Measurements from ENCODE around the gene OARD1. TPM values are rescaled to one million over a fixed set of nuclear protein-coding genes. Genes with fewer than 3 reads are reported as not detected.
A peak's percentile ranks its signal among the peaks of the same experiment; 100 is the strongest.
"Not testable (repeated sequence)": the region's sequence is repeated elsewhere in the genome, so short reads cannot be mapped to it uniquely, and the experiment has no call there.

The OARD1 gene, protein sequence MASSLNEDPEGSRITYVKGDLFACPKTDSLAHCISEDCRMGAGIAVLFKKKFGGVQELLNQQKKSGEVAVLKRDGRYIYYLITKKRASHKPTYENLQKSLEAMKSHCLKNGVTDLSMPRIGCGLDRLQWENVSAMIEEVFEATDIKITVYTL
- total RNA-seq (30.3 TPM), polyA plus RNA-seq (10 to 100 TPM; 38.8 to 58.2 (median 53.6) TPM)

- Histone ChIP-seq H3K4me1 (ENCODE audit: control insufficient read depth, insufficient read depth, low read length, poor library complexity, severe bottlenecking) (peaks cover 30% of the 10 kb centered on the region), H3K36me3 (ENCODE audit: control insufficient read depth, insufficient read depth, low read length) (peaks cover 19% of the 10 kb centered on the region), H3K4me3 (ENCODE audit: low read depth, low read length) (peak within 1 kb of the TSS; percentile 93), H3K9me3 (ENCODE audit: control insufficient read depth in 2 of 2, low read length in 2 of 2) (no peaks in the 10 kb centered on the region), H3K27ac (ENCODE audit: insufficient read depth, low read length, poor library complexity, severe bottlenecking) (peak within 1 kb of the TSS; percentile 97), H3K27me3 (ENCODE audit: control insufficient read depth, insufficient read depth, low read length) (no peaks in the 10 kb centered on the region)
- ATAC-seq (ENCODE audit: low read depth in 2 of 2) (peak; percentile 78 to 80), DNase-seq (peak; percentile 98 to 100 (median 99))
- Mint-ChIP-seq H3K4me1 (peaks cover 18 to 51% (median 43%) of the 10 kb centered on the region in 4 donors), H3K36me3 (peaks cover 5% of the 10 kb centered on the region), H3K27ac (peak within 1 kb of the TSS; percentile 92 to 98 (median 97)), H3K27me3 (peaks cover 6% of the 10 kb centered on the region), H3K4me3 (peak within 1 kb of the TSS; percentile 96 to 99 (median 98)), H3K9me3 (no peaks in the 10 kb centered on the region)
Measured at GRCh38 chr6:41071923-41072835, at the start of gene OARD1. Gene OARD1 (minus strand): TSS chr6:41072356. CDS start chr6:41071634, 722 bp downstream.

- peaks cover 35% of the 10 kb centered on the region for H3K36me3 Mint-ChIP-seq
- no peak overlapping the region for H3K4me3 Mint-ChIP-seq
- peak overlapping the region in 2 of 3 donors; percentile 15 to 48 for H3K27ac Mint-ChIP-seq
- no peaks in the 10 kb centered on the region for H3K27me3 Mint-ChIP-seq
- no peaks in the 10 kb centered on the region for H3K4me1 Mint-ChIP-seq
- Histone ChIP-seq H3K9me3 (ENCODE audit: control insufficient read depth in 2 of 2, low read length in 2 of 2) (no peaks in the 10 kb centered on the region), H3K4me3 (ENCODE audit: low read depth, low read length) (no peak overlapping the region), H3K4me1 (ENCODE audit: control insufficient read depth, insufficient read depth, low read length, poor library complexity, severe bottlenecking) (no peaks in the 10 kb centered on the region), H3K27me3 (ENCODE audit: control insufficient read depth, insufficient read depth, low read length) (no peaks in the 10 kb centered on the region), H3K27ac (ENCODE audit: insufficient read depth, low read length, poor library complexity, severe bottlenecking) (no peak overlapping the region), H3K36me3 (ENCODE audit: control insufficient read depth, insufficient read depth, low read length) (peaks cover 9% of the 10 kb centered on the region)
- peaks cover 0 to 2% (median 0%) of the 10 kb centered on the region in 7 donors for H3K9me3 Mint-ChIP-seq
- no peak for ATAC-seq (ENCODE audit: low read depth in 2 of 2)
- DNase-seq: no peak
Measured at GRCh38 chr6:41120058-41120457, 47.9 kb upstream of the OARD1 start.

DNA sequence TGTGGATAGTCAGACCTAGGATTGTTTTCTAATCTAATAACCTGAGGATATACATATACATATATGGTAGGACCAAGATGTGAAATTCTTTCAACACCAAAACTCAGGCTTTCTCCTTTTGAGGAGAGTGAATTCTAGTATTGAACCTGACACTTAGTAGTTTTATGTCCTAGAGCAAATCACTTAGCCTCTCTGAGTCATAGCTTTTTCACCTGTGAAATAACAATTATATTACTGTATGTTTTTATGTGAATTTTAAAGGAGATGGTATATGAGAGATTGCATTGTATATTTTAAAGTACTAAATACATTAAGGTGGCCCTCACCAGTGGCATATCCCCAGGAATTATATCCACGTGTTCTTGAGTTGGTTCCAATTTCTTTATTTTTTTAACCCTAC is 47.4 kb upstream of the OARD1 start:
- Mint-ChIP-seq H3K4me1 (no peaks in the 10 kb centered on the region), H3K4me3 (no peak overlapping the region), H3K27ac (peak overlapping the region in 1 of 3 donors; percentile 15), H3K27me3 (no peaks in the 10 kb centered on the region), H3K36me3 (peaks cover 38% of the 10 kb centered on the region), H3K9me3 (peaks cover 0 to 2% (median 0%) of the 10 kb centered on the region in 7 donors)
- Histone ChIP-seq H3K9me3 (ENCODE audit: control insufficient read depth in 2 of 2, low read length in 2 of 2) (no peaks in the 10 kb centered on the region), H3K36me3 (ENCODE audit: control insufficient read depth, insufficient read depth, low read length) (peaks cover 9% of the 10 kb centered on the region), H3K4me1 (ENCODE audit: control insufficient read depth, insufficient read depth, low read length, poor library complexity, severe bottlenecking) (no peaks in the 10 kb centered on the region), H3K4me3 (ENCODE audit: low read depth, low read length) (no peak overlapping the region), H3K27ac (ENCODE audit: insufficient read depth, low read length, poor library complexity, severe bottlenecking) (no peak overlapping the region), H3K27me3 (ENCODE audit: control insufficient read depth, insufficient read depth, low read length) (no peaks in the 10 kb centered on the region)
- DNase-seq: no peak
- ATAC-seq (ENCODE audit: low read depth in 2 of 2): no peak

- not testable (repeated sequence) for ATAC-seq (ENCODE audit: low read depth in 2 of 2); H3K27me3 Mint-ChIP-seq; H3K27ac ChIP-seq (ENCODE audit: insufficient read depth, low read length, poor library complexity, severe bottlenecking); H3K4me1 ChIP-seq (ENCODE audit: control insufficient read depth, insufficient read depth, low read length, poor library complexity, severe bottlenecking); H3K36me3 ChIP-seq (ENCODE audit: control insufficient read depth, insufficient read depth, low read length); H3K27ac Mint-ChIP-seq; H3K4me3 ChIP-seq (ENCODE audit: low read depth, low read length); H3K27me3 ChIP-seq (ENCODE audit: control insufficient read depth, insufficient read depth, low read length); H3K4me3 Mint-ChIP-seq; DNase-seq; H3K9me3 ChIP-seq (ENCODE audit: control insufficient read depth in 2 of 2, low read length in 2 of 2); H3K4me1 Mint-ChIP-seq; H3K9me3 Mint-ChIP-seq
- peaks cover 26% of the 10 kb centered on the region for H3K36me3 Mint-ChIP-seq
Measured at GRCh38 chr6:41115027-41115426, 42.9 kb upstream of the OARD1 start.

DNA sequence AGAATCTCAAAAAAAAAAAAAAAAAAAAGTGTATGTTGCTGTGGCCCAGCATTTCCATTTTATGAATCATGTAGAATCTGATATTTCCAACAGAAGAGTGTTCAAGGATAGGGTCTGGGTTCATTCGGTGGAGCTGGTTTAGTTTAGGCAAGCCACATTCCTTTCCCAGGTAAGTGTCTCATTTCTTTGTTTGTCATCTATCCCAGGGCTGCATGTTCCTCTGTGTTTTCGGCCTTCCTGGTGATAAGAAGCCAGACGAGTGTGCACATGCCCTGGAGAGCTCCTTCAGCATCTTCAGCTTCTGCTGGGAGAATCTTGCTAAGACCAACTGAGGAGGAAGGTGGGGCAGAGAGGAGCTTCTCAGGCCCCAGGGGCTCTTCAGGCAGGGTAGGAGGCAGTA is 38.9 kb upstream of the OARD1 start:
- Histone ChIP-seq H3K4me3 (ENCODE audit: low read depth, low read length) (no peak overlapping the region), H3K4me1 (ENCODE audit: control insufficient read depth, insufficient read depth, low read length, poor library complexity, severe bottlenecking) (no peaks in the 10 kb centered on the region), H3K36me3 (ENCODE audit: control insufficient read depth, insufficient read depth, low read length) (peaks cover 3% of the 10 kb centered on the region), H3K27ac (ENCODE audit: insufficient read depth, low read length, poor library complexity, severe bottlenecking) (no peak overlapping the region), H3K27me3 (ENCODE audit: control insufficient read depth, insufficient read depth, low read length) (no peaks in the 10 kb centered on the region), H3K9me3 (ENCODE audit: control insufficient read depth in 2 of 2, low read length in 2 of 2) (no peaks in the 10 kb centered on the region)
- H3K9me3 Mint-ChIP-seq: no peaks in the 10 kb centered on the region
- no peaks in the 10 kb centered on the region for H3K27me3 Mint-ChIP-seq
- peaks cover 0 to 2% (median 0%) of the 10 kb centered on the region in 4 donors for H3K4me1 Mint-ChIP-seq
- peaks cover 15% of the 10 kb centered on the region for H3K36me3 Mint-ChIP-seq
- H3K27ac Mint-ChIP-seq: no peak overlapping the region
- ATAC-seq (ENCODE audit: low read depth in 2 of 2): no peak
- no peak for DNase-seq
- H3K4me3 Mint-ChIP-seq: no peak overlapping the region

DNA sequence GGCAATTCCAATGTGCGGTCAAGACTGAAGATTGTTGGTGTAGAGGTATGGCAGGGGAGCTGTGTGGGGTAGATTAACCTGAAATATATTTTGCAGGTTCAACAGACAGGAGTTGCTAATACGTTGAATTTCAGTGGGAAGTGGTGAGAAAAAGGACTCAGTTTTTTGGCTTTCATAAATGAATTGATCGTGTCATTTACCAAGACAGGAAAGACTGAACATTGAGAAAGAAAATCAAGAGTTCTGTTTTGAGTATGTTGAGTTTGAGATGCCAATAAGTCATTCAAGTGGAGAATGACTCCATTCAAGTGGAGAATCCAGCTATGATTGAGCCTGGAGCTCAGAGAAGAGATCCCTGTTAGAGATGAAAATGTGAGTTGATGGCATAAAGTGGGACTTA is 31.7 kb upstream of the OARD1 start:
- no peak overlapping the region for H3K27ac ChIP-seq (ENCODE audit: insufficient read depth, low read length, poor library complexity, severe bottlenecking)
- no peak for ATAC-seq (ENCODE audit: low read depth in 2 of 2)
- DNase-seq: peak in 1 of 3 donors; percentile 4
- peaks cover 0 to 1% (median 0%) of the 10 kb centered on the region in 7 donors for H3K9me3 Mint-ChIP-seq
- peaks cover 18% of the 10 kb centered on the region for H3K36me3 ChIP-seq (ENCODE audit: control insufficient read depth, insufficient read depth, low read length)
- H3K4me1 Mint-ChIP-seq: peaks cover 0 to 13% (median 0%) of the 10 kb centered on the region in 4 donors
- H3K36me3 Mint-ChIP-seq: peaks cover 12% of the 10 kb centered on the region
- H3K4me3 ChIP-seq (ENCODE audit: low read depth, low read length): no peak overlapping the region
- H3K27me3 Mint-ChIP-seq: no peaks in the 10 kb centered on the region
- no peaks in the 10 kb centered on the region for H3K4me1 ChIP-seq (ENCODE audit: control insufficient read depth, insufficient read depth, low read length, poor library complexity, severe bottlenecking)
- H3K4me3 Mint-ChIP-seq: no peak overlapping the region
- H3K27ac Mint-ChIP-seq: no peak overlapping the region
- H3K9me3 ChIP-seq (ENCODE audit: control insufficient read depth in 2 of 2, low read length in 2 of 2): no peaks in the 10 kb centered on the region
- H3K27me3 ChIP-seq (ENCODE audit: control insufficient read depth, insufficient read depth, low read length): no peaks in the 10 kb centered on the region

- peaks cover 48% of the 10 kb centered on the region for H3K36me3 ChIP-seq (ENCODE audit: control insufficient read depth, insufficient read depth, low read length)
- H3K36me3 Mint-ChIP-seq: peaks cover 35% of the 10 kb centered on the region
- H3K27me3 ChIP-seq (ENCODE audit: control insufficient read depth, insufficient read depth, low read length): no peaks in the 10 kb centered on the region
- peak in 1 of 3 donors; percentile 27 for DNase-seq
- no peaks in the 10 kb centered on the region for H3K4me1 ChIP-seq (ENCODE audit: control insufficient read depth, insufficient read depth, low read length, poor library complexity, severe bottlenecking)
- peaks cover 0 to 16% (median 9%) of the 10 kb centered on the region in 4 donors for H3K4me1 Mint-ChIP-seq
- peak in 1 of 2 donors; percentile 74 for ATAC-seq (ENCODE audit: low read depth in 2 of 2)
- H3K27me3 Mint-ChIP-seq: no peaks in the 10 kb centered on the region
- no peaks in the 10 kb centered on the region for H3K9me3 ChIP-seq (ENCODE audit: control insufficient read depth in 2 of 2, low read length in 2 of 2)
- no peak overlapping the region for H3K27ac ChIP-seq (ENCODE audit: insufficient read depth, low read length, poor library complexity, severe bottlenecking)
- H3K27ac Mint-ChIP-seq: peak overlapping the region in 1 of 3 donors; percentile 74
- no peak overlapping the region for H3K4me3 Mint-ChIP-seq
- peaks cover 0 to 2% (median 0%) of the 10 kb centered on the region in 7 donors for H3K9me3 Mint-ChIP-seq
- H3K4me3 ChIP-seq (ENCODE audit: low read depth, low read length): no peak overlapping the region
Measured at GRCh38 chr6:41100871-41101287, 28.7 kb upstream of the OARD1 start.

All from CD4-positive, CD25-positive, alpha-beta regulatory T cell (primary cell).